Measurements from ENCODE around the gene COL26A1.
"Not testable (repeated sequence)": the region's sequence is repeated elsewhere in the genome, so short reads cannot be mapped to it uniquely, and the experiment has no call there.

COL26A1 gene

DNA sequence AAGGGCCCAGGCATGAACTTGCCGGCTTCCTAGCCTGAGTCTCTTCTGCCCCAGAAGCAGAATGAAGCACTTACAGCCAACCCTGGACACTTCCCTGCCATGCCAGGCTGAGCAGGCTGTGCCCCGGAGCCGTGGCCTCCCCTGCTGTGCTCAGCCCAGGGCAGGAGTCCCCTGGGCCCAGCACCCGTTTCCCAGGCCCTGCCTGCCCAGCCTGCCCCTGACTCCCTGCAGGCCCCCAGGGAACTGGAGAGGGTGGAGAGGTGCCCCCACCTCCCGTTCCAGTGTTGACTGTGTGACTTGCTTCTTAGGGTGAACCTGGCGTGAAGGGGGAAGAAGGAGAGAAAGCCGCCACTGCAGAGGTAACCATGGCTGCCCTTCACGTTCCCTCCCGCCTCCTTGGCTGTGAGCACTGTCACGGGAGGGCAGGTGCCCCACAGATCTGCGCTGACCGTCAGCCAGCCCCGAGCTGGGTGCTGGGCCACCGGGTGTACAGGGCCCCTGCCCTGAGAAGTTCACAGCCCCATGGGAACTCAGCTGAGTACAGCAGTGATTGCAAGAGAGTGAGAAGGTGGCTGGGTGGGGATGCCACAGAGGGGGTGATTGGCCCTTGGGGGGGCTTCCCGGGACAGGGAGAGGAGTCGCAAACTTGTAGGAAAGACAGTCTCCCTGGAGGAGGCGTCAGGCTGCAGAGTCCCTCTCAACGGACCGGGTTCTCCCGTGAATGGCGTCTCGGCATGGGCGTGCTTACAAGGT lies 190.5 kb downstream of the COL26A1 start:
- no peak for DNase-seq (ENCODE audit: low read depth, low spot score)

DNA sequence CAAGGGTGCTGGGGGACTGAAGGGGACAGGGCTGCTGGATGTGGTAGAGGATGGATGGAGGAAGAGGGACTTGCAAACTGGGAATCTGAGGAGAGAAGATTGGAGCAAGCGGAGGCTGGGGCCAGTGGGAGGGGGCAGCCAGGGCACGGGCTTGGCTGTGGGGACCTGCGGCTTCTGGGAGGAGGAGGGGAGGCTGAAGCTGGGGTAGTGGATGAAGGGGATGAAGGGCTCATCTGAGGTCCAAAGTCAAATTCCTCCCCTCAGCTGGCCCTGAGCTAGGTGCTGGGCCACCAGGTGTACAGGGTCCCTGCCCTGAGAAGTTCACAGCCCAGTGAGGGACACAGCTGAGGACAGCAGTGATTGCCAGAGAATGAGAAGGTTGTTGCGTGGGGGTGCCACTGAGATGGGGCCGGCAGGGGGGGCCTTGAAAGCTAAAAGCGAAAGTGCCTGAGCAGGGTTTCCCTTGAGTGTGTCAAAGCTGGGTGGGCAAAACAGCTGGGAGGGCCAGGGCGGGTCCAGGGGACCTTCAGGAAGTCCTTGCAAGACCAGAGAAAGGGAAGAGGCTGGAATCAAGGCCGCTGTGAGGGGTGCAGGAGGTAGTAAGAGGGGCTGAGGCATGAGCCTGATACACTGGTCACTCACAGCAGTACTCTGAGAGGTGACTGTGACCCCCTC lies 191.2 kb downstream of the COL26A1 start:
- DNase-seq (ENCODE audit: low read depth, low spot score), result no peak

DNA sequence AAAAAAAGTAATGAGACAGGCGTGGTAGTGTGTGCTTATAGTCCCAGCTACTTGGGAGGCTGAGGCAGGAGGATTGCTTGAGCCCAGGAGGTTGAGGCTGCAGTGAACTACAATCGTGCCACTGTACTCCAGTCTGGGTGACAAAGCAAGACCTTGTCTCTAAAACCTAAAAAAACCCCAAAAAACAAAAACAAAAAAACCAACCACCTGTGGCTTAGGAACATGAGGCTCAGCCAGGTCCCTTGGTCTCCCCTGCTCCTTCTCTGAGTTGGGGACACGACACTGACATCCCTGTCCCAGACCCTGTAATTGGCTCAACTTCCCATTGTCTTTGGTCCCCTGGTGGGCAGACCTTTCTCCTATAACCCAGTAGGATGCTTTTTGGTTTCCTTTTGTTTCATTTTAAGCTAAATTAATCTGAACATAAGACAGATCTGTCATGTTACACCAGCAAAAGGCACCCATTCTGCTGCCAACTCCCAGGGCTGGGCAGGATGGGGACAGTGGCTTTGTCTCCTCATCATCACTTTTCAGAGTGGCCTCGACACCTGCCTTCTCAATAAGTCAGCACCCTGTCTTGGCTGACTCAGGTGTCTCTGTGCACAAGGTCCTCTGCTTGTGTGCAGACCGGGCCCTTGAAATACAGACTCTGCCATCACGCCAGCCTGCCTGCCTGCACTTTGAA lies 192.1 kb downstream of the COL26A1 start:
- DNase-seq (ENCODE audit: low read depth, low spot score), result no peak

DNA sequence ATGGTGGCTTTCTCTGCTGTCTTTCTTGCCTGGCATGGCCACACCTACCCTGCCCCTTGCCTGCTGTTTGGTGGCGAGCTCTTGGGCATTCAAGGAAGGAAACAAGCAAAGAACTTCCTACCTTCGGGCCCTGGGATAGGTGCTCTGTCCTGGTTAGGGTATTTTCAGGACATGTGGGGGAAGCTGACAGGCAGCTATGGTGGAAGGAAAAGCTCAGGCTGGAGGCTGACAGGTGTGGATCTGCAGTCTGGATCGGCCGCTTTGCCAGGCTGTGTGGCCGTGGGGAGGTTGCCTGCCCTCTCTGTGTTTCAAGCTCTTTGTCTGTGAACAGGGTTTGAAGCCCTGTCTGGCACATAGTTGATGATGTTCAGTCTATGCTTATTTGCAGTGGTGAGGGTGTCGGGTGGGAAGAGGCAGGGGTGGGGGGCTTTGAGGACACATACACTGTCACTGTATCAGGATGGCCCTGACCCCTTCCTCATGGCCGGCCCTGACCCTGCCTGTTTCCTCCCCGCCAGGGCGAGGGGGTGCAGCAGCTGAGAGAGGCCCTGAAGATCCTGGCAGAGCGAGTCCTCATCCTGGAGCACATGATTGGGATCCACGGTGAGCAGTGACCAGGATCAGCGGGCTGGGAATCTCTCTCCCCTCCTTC lies 192.7 kb downstream of the COL26A1 start:
- no peak for DNase-seq (ENCODE audit: low read depth, low spot score)

DNA sequence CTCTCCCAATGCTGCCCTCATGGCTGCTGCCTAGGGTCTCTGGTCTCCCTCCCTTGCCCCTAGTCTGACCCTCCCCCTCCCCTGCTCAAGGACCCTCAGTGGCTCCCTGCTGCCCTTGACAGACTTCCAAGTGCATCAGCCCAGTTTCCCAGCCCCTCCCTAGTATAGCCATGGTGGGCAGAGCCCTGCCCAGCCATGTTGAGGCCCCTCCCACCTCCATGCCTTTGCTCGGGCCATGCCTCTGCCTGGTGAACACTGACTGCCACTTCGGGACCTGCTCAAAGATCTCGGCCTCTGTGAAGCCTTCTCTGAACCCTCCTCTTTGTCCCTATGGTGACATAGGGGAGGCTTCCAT lies 193.2 kb downstream of the COL26A1 start:
- DNase-seq (ENCODE audit: low read depth, low spot score), result no peak

DNA sequence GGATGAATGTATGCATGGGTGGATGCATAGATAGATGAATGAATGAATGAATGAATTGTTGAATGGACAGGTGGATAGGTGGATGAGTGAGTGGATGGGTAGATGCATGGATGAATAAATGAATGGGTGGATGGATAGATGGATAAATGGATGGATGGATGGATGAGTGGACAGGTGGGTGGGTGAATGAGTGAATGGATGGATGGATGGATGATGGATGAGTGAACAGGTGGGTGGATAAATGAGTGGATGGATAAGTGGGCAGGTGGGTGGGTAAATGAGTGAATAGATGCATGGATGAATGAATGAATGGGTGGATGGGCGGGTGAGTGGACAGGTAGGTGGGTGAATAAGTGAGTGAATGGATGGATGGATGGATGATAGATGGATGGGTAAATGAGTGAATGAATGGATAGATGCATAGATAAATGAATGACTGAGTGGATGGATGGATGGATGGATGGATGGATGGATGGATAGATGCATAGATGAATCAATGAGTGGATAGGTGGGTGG lies 193.8 kb downstream of the COL26A1 start:
- no peak for DNase-seq (ENCODE audit: low read depth, low spot score)

DNA sequence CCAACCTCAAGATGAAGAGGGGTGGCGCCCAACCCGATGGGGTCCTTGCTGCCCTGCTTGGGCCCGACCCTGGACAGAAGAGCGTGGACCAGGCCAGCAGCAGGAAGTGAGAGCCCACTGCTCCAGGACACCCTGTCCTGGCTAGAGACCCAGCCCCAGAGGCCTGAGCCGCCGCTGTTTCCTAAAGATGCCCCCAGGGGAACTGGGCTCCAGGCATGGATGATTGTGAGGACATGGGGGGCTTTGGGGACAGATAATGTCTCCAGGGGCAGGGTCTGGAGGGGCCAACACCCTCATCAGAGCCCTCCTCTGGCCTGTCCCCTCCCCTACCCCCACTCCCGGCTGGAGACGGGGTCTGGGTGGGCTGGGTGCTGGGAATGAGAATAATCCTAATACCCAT lies 194.7 kb downstream of the COL26A1 start:
- no peak for DNase-seq (ENCODE audit: low read depth, low spot score)

DNA sequence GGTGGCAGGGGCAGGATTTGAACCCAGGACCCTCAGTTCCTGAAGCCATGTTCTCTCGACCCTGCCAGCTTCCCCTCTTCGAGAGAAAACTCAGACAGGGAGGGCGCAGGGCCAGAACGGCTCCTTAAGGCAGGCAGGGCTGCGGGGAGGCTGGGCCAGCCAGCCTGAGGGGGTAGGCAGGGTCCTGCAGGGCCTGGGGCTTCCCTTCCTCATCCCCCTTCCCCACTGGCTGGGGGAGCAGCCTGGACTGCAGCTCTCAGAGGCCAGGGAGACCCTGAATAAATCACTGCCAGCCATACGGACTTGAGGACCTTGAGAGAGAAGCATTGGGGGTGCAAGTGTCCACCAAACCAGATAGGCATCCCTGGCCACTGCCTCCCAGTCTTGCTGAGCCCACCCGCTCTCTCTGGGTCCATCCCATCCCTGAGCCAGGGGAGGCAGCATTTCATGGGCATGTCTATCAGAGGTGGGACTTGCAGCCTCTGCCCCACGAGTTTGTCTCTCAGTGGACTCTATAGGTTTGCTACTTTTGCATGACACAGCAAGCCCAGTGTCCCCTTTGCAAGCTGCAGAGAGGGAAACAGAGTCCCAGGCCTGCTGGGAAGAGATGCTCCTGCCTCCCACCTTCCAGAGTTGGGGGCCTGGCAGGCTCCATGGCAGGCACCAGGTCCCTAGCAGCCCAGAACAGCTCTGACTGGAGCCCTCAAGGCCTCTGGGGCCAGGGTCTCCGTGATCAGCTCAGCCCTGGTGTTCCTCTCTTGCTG lies 195.5 kb downstream of the COL26A1 start:
- DNase-seq (ENCODE audit: low read depth, low spot score), result no peak

DNA sequence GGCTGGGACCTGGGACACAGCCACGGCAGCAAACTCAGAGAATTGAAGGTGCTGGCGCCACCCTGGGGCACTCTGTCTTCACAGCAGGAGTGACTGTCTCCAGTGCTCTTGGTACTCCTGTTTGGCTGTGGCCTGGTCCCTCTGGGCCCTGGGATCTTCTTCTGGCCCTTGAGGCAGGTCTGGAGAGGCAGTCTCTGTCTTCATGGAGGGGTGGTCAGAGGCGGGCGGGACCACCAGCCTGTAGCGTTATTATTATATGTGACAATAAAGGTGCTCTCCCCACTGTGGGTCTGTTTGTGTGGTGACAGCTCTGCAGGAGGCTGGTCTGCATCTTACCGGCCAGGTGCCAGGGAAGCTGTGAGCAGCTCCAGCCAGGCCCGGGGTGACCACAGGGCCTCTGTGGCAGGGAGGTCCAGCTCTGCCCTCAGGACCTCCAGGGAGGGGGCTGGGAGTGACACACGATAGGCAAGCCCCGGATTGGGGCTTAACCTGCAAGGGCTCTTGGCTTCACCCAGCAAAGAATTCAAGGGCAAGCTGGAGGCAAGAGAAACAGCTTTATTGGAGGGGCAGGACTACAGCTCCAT lies 196.2 kb downstream of the COL26A1 start:
- DNase-seq (ENCODE audit: low read depth, low spot score), result no peak

DNA sequence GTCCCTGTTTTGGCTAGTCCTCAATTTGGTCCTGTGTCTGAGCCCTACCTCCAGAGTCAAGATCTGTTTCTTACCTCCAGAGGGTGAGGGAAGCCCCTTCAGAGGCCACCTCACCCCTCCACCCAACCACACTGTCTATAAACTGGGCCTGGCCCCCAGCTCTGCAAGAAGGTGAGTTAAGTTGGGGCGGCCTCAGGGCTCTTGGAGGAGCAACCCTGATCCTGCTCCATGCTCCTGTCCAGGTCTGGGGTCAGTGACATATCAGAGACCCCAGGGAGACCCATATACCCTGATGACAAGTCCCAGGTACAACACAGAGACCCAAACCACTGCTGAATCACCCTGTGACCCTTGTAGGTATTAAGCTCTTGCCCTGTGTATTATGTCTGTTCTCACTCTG lies 196.9 kb downstream of the COL26A1 start:
- DNase-seq (ENCODE audit: low read depth, low spot score), result no peak

DNA sequence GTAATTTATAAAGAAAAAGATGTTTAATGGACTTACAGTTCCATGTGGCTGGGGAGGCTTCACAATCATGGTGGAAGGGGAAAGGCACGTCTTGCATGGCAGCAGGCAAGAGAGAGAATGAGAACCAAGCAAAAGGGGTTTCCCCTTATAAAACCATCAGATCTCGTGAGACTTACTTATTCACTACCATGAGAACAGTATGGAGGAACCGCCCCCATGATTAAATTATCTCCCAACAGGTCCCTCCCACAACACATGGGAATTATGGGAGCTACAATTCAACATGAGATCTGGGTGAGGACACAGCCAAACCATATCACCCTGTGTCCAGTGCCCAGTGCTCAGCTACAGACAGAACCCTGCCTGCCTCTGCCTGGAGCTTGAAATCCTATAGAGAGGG lies 197.3 kb downstream of the COL26A1 start:
- DNase-seq (ENCODE audit: low read depth, low spot score), result not testable (repeated sequence)

DNA sequence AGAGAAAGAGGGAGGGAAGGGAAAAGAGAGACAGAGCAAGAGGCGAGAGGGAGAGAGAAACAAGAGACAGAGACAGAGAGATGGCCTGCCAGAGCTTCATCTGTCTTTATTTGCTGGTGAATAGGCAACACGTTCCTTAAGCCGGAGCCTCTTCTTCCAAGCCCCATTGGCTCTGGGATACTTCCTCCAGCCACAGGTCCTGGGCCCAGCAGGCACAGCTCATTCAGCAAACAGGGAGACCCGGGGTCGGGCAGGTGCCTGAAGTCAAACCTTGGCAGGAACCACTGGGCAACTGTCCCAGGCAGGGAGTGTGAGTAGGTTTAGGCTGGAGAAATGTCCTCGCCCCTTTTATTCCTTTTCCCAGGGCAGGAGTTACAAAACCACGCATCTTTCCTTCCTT lies 198.2 kb downstream of the COL26A1 start:
- DNase-seq (ENCODE audit: low read depth, low spot score), result no peak

DNA sequence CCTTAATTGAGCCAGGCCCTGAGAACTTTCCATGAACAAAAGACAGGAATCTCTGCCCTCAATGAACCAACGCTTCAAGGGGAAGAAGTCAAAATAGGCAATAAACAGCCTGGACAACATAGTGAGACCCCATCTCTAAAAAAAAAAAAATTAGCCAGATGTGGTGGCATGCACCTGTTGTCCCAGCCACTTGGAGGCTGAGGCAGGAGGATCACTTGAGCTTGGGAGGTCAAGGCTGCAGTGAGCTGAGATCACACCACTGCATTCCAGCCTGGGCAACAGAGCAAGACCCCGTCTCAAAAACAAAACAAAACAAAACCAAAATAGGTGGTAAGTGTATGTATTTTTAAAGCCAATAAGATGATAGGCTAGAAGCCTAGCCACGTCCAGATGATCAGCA lies 198.6 kb downstream of the COL26A1 start:
- DNase-seq (ENCODE audit: low read depth, low spot score), result not testable (repeated sequence)

DNA sequence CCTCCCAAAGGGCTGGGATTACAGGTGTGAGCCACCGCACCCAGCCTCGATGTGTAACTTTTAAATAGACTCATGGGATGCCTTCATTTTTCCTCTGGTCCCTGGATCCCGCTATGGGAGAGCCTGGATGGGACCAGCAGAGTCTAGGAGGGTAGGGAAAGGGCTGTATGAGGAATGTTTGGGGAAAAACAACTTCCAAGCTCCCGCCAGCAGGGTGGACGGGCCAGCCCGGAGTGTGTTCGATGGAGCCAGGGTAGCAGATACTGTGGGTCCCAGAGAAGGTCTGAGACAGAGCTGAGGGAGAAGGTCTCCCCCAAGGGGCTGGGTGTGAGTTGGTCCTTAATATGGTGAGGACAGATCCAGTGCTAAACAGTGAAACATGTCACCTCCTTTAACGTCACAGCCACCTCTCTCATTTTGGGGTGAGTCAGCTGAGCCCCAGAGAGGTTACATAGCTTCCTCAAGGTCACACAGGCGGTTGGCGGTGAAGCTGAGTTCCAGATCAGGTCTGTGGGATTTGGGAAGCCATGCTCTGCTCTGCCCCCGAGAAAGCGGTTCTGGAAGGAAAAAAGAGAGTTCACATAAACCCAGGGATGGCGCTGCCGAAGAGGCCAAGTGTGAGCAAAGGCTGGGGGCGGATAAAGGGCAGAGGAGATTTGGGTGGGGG lies 200.0 kb downstream of the COL26A1 start:
- DNase-seq (ENCODE audit: low read depth, low spot score), result no peak

DNA sequence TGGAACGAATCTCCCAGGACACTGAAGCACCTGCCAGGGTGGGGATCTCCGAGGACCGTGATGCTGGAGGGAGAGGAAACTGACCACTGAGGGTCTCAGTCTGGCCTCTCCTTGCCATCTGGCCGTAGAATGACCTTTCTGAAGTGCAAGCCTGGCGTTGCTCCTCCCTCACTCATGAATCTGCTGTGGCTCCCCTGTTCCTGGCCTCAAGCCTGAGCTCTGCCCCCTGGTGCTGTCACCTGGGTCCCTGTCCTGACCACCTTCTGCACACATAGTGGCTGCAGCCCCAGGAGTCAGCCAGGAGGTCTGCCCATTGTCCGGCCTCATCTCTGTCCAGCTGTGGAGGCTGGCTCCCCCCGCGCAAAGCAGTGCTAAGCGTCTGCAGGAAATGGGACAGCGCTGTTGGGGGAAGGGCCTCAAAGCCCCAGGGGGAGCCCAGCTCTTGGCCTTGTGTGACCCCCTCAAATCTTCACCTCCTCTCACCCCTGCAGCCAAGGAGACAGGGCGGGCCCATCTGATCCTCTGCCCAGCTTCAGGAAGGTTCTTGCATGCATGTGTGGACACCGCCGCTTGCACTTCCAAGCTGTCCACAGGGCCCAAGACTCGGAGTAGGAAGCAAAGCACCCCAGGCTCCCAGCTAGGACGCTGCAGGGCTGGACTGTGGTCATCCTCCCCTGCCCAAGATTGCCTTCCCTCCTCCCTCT lies 200.7 kb downstream of the COL26A1 start:
- DNase-seq (ENCODE audit: low read depth, low spot score), result no peak

DNA sequence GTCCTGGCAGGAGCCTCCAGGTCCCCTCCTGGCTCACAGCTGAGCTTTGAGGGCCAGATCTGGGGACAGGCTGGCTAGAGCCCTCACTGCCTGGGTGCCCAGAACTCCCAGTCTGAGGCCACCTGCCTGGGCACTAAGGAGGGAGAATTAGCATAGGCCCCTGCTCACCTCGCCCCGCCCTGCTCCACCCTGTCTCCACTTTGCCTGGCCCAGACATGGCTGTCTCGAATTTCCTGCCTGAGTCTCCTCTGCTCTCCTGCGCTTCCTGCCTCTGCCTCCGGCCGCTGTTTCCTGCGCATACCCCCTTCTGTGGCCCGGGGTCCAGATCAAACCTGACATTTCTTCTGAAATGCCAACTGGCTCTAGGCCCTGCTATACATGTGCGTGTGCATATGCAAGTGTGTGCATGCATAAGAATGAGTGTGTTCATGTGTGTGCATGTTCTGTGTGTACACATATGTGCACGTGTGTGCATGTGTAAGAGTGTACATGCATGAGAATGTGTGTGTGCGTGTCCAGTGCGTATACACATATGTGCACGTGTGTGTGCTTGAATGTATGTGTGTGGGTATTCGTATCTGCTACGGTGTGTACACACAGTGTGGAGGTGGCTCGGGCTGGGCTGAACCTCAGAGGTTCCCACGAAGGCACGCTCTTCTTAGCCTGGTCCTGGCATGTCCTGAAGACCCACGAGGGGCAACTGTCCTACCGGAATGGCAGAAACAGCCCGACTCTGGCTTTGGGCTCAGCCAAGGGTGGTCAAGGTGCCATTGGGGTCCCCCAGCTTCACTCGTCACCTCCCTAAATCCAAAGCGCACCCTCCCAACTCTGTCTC lies 201.5 kb downstream of the COL26A1 start:
- DNase-seq (ENCODE audit: low read depth, low spot score), result no peak

DNA sequence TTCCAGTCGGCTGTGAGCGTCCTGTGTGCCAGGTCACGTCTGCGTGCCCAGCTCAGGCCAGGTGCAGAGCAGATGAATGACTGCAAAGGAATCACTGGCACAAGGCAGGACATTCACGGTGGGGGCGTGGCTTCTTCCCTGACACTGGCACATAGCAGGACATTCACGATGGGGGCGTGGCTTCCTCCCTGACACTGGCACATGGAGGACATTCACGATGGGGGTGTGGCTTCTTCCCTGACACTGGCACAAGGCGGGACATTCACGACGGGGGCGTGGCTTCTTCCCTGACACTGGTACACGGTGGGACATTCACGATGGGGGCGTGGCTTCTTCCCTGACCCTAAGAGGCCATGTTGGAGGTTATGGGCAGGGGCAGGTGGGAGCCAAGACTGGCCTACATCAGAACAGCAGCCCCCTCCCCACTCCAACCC lies 202.1 kb downstream of the COL26A1 start:
- no peak for DNase-seq (ENCODE audit: low read depth, low spot score)

DNA sequence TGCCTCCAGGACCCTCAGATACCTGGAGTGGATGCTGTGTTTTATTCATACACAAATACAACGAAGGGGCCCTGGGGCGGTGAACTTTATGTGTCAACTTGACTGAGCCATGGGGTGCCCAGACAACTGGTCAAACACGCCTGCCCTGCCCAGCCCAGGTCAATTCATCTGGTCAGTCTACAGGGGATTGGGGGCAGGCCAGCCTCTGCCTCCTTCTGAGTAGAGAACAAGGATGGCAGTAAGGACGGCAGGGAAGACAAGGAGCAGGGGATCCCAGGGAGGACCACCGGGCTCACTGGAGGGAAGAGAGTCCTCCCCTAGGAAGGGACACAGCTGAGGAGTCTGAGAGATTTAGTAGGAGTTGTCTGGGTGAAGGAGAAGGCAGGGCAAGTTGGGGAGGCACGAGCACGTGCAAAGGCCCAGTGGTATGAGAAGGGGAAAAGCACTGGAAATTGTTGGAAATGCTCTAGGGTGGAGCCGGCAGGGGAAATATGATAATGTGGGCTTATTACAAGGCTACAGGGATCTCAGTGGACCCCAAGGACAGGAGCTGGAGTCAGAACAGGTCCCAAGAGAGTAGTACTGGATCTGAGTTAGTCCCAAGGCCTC lies 203.0 kb downstream of the COL26A1 start:
- DNase-seq (ENCODE audit: low read depth, low spot score), result no peak
